ENCODE results near the gene EN2.

EN2 gene

DNA sequence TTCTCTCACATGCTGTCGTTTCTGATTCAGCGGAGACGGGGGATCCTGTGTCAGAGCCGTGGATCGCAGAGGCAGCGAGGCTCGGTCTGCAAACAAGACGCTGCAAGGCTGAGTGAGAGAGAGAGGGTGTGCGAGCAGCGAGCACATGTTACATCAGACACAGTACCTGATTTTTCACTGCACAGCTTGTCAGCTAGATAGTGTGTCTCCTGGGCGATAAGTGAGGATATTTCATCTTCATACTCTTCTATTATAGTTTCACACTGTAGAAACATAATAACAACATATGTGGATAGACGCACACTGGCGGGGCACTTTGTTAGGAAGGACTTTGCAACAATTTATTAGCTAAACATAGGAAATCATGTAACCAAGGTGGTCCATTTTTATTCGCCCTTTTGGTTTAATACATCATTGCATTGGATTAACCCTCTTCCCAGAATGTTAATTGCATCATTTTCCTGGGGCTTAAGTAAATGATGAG is 49.0 kb downstream of the EN2 start:
- H3K4me3 ChIP-seq (replicated peaks in 1 of 2; ENCODE audit: low read depth in 2 of 2, low read length in 2 of 2), result no peak overlapping the region
- TF ChIP-seq CTCF (IDR thresholded peaks at IDR 0.05; ENCODE audit: low read depth, low read length), result no peak
- DNase-seq (ENCODE audit: low read depth in 2 of 2), result no peak

- no peak for DNase-seq (ENCODE audit: low read depth in 2 of 2)
- TF ChIP-seq CTCF (IDR thresholded peaks at IDR 0.05; ENCODE audit: low read depth, low read length), result no peak
- no peak overlapping the region for H3K4me3 ChIP-seq (replicated peaks in 1 of 2; ENCODE audit: low read depth in 2 of 2, low read length in 2 of 2)
Observed at GRCh38 chr7:155507576-155507975, 49.6 kb downstream of the EN2 start.

DNA sequence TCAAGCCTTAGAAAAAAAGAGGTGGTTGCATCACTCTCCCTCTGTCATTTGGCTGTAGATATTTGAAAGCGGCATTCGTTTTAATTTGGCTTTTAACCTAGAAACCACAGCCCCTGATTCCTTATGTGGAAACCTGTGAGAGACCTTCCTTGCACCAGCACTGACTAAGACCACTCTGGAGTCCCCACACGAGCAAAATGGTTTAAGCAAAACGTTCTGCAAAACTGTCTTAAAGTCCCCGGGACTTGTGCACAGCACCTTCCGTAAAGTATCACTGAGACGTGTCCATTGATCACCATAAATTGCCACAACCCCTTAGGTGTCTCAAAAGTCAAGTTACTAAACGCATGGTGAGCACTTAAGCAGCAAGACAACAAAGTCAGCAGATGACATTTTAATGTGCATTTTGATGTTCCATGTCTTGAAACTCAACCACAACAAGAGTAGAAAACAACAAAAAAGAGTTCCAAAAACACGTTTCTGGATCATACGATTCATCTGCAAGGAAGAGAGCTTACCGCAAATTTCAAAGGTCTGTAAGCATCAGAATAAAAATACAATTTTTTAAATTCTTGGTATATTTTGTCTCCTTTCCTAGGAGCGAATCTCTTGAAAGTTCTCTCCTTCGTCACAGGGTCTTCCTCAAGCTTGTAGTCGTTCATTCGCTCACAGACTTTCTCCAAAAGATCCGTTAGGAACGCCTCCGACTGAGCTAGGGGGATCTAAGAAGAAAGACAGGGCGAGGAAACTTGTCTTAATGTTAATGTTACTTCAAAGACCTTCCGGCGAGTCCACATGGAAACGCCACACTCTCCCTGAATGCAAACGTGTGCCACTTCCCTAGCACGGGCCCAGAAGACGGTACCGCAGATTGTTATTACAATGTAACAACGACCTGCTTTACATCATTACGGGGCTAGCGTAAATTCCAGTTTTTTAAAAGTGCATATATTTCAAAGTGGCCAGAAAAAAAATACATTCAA is 50.7 kb downstream of the EN2 start:
- no peak overlapping the region for H3K4me3 ChIP-seq (replicated peaks in 1 of 2; ENCODE audit: low read depth in 2 of 2, low read length in 2 of 2)
- DNase-seq (ENCODE audit: low read depth in 2 of 2), result no peak
- no peak for TF ChIP-seq CTCF (IDR thresholded peaks at IDR 0.05; ENCODE audit: low read depth, low read length)

DNA sequence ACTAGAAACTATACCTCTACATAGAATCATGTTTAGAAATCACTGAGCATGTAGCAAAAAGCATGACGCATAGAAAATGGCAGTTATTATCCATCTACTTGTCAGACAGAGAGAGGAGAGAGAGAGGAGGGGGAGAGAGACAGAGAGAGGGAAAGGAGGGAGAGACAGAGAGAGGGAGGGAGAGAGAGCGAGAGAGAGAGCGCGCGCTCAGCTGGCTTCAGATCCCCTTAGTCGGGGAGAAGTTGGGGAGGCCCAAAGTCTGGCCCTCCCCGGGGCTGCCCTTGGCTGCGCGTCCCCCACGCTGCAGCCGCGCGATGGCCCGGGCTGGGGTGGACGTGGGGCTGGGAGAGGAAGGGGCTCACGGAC is 51.4 kb downstream of the EN2 start:
- TF ChIP-seq CTCF (IDR thresholded peaks at IDR 0.05; ENCODE audit: low read depth, low read length), result no peak
- no peak for DNase-seq (ENCODE audit: low read depth in 2 of 2)
- no peak overlapping the region for H3K4me3 ChIP-seq (replicated peaks in 1 of 2; ENCODE audit: low read depth in 2 of 2, low read length in 2 of 2)

DNA sequence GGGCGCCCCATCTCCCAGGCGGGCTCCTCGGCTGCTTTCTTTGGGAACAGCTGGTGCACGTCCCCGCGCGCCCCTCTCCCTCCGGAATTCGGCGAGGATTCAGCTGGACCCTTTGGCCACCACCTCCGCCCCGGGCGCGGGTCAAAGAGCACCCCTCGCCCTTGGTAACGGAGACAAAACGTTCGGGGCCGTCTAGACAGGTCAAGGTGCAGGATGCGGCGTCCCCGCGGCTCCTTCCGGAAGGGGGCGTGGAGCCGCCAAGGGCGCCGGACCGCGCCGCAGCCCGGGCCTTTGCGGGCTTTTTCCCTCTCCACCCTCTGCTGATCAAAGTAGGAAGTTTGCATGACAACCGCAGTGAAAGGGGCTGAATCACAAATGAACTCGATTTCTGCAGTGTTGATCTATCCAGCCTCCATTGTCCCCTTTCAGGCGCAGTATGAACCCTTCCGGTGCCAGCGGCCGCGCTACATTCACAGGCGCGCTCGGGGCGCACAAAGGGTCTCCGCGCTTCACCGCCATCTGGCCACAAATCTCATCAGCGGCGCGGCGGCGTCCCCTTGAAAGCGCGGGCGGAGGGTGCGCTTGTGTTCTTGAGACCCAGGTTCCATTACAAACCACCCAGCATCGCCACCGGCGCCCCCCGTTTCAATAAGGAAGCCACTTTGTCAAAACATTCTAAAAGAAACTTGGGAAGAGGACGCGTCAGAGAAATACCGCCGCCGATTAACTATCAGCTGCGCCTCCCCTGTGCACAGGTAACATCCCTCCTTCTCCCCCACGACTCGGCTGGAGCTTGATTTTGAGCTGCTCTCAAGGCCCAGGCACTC is 52.0 kb downstream of the EN2 start:
- H3K4me3 ChIP-seq (replicated peaks in 1 of 2; ENCODE audit: low read depth in 2 of 2, low read length in 2 of 2), result no peak overlapping the region
- no peak for TF ChIP-seq CTCF (IDR thresholded peaks at IDR 0.05; ENCODE audit: low read depth, low read length)
- DNase-seq (ENCODE audit: low read depth in 2 of 2), result no peak

DNA sequence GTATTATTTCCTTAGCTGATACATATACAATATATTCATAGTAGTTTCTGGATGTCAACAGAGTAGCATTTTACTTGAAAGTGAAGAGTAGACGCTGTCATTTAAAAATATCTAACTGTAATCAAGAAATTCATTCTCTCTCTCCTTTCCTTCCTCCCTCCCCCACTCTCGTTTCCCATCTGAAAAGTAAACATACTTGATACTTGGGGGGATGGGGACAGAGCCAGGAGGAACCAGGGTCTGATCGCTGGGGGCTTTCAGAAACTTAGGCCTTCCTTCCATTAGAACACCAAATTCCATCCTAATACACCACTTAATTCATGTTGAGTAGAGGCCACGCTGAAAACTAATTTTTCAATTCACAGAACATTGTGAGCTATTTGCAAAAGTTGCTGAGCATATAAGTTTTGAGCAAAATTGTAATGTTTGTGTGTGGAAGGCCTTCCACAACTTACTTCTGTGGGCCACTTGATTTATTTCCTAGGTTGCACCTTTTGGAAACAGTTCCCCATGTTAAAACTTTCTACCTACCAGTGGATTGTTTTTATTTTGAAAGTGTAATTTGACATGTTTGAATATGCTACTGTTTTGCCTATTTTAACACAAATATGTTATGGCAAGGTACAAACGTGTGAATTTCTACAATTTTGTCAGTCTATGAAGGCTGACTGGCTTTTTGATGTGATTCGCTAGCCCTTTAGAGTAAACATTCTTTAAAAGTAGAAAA is 53.2 kb downstream of the EN2 start:
- no peak for TF ChIP-seq CTCF (IDR thresholded peaks at IDR 0.05; ENCODE audit: low read depth, low read length)
- no peak for DNase-seq (ENCODE audit: low read depth in 2 of 2)
- no peak overlapping the region for H3K4me3 ChIP-seq (replicated peaks in 1 of 2; ENCODE audit: low read depth in 2 of 2, low read length in 2 of 2)

Measured in cardiac fibroblast (primary cell).